ENCODE results near the gene CREB3L1.

GRCh38 chr11:46307369-46307768, 29.9 kb downstream of the CREB3L1 start:
- TF ChIP-seq EZH2 (IDR thresholded peaks at IDR 0.05) (no peak), CTCF (IDR thresholded peaks at IDR 0.05) (no peak)
